PC-9 (cell line): ENCODE data around the gene UGT1A5. TPM values are rescaled to one million over a fixed set of nuclear protein-coding genes. Genes with fewer than 3 reads are reported as not detected.

ENCODE experiments used
- BruUV-seq: library from RNA; stranded (reverse); fragments of 400-500 nt; replicated peaks from 2 replicates; lab custom pipeline; 2021; lab: Mats Ljungman, UMichigan
- CTCF ChIA-PET: fragments of 300-600 bp; sonication (Branson Sonifier 250); formaldehyde crosslinking; loops from one replicate; lab custom pipeline; 2022; ENCODE audit warnings: antibody characterized with exemption; lab: Charles Lee
- POLR2A ChIA-PET: fragments of 300-600 bp; sonication (Branson Sonifier 250); formaldehyde crosslinking; loops from one replicate; lab custom pipeline; 2022; ENCODE audit warnings: antibody characterized with exemption; ENCODE audit not compliant: unreplicated experiment; lab: Charles Lee
- DNase-seq, 2 experiments: peaks; one replicate each; pipeline versions ENCODE4 v3.0.0 to v3.0.0-alpha.2; 2015 to 2022; ENCODE audit warnings: mixed read lengths in 1 of 2
- H2AFZ ChIP-seq: fragments of 200-600 bp; sonication (generic); 2 replicates; pipeline ENCODE4 v1.8.1; 2017; ENCODE audit warnings: antibody characterized with exemption
- H3F3A ChIP-seq: fragments of 200-600 bp; sonication (generic); 2 replicates; pipeline ENCODE4 v1.8.1; 2017; ENCODE audit warnings: antibody characterized with exemption, mild to moderate bottlenecking, low read depth; ENCODE audit not compliant: insufficient read depth
- H3K27ac ChIP-seq: fragments of 200-600 bp; sonication (generic); 2 replicates; pipeline ENCODE4 v1.6.1; 2016; ENCODE audit warnings: mixed run types
- H3K27me3 ChIP-seq: fragments of 200-600 bp; sonication (generic); 2 replicates; pipeline ENCODE4 v1.6.1; 2016; ENCODE audit warnings: low read depth, mixed run types; ENCODE audit not compliant: insufficient read depth
- H3K36me3 ChIP-seq: fragments of 200-600 bp; sonication (generic); 2 replicates; pipeline ENCODE4 v1.6.1; 2016; ENCODE audit warnings: low read depth, mixed run types
- H3K4me1 ChIP-seq: fragments of 200-600 bp; sonication (generic); replicated peaks from 2 replicates; pipeline ENCODE4 v1.6.1; 2016; ENCODE audit warnings: mixed run types; ENCODE audit not compliant: insufficient read depth
- H3K4me2 ChIP-seq: fragments of 200-600 bp; sonication (generic); 2 replicates; pipeline ENCODE4 v1.6.1; 2017; ENCODE audit warnings: mixed run types
- H3K4me3 ChIP-seq: fragments of 200-600 bp; sonication (generic); 2 replicates; pipeline ENCODE4 v1.6.1; 2016; ENCODE audit warnings: mixed run types
- H3K79me2 ChIP-seq: fragments of 200-600 bp; sonication (generic); 2 replicates; pipeline ENCODE4 v1.6.1; 2017; ENCODE audit warnings: low read depth, mixed run types
- H3K9me2 ChIP-seq: fragments of 200-600 bp; sonication (generic); 2 replicates; pipeline ENCODE4 v1.8.1; 2017; ENCODE audit warnings: mild to moderate bottlenecking; ENCODE audit not compliant: insufficient read depth
- H3K9me3 ChIP-seq: fragments of 200-600 bp; sonication (generic); 2 replicates; pipeline ENCODE4 v1.8.1; 2016; ENCODE audit warnings: low read depth; ENCODE audit not compliant: insufficient read depth
- H4K20me1 ChIP-seq: fragments of 200-600 bp; sonication (generic); 2 replicates; pipeline ENCODE4 v1.8.1; 2017; ENCODE audit not compliant: insufficient read depth
- CTCF ChIP-seq: fragments of 200-600 bp; sonication (generic); conservative IDR thresholded peaks from 2 replicates; pipeline ENCODE4 v1.6.1; 2017; ENCODE audit warnings: mixed run types, antibody characterized with exemption, mild to moderate bottlenecking, moderate library complexity
- EZH2 ChIP-seq: fragments of 200-600 bp; sonication (generic); IDR thresholded peaks from 2 replicates; pipeline ENCODE4 v1.8.0; 2017; ENCODE audit warnings: antibody characterized with exemption, low read depth
- intact Hi-C: fragments of 100-400 bp; cut with micrococcal nuclease; formaldehyde crosslinking; loops from one replicate; pipeline ENCODE4 v1.10.0; 2022; ENCODE audit not compliant: unreplicated experiment
- total RNA-seq: library from RNA; stranded (reverse); gene quantifications from 2 replicates; pipeline ENCODE4 v1.2.3, GENCODE V29; 2021

The UGT1A5 gene
- total RNA-seq, 1 experiment from 2014 or later: 71.3 TPM

- BruUV-seq: no TSS peak
- intact Hi-C loops: no loop called here
- POLR2A ChIA-PET: interaction anchor here (0.7 kb wide), 1 partner anchor 389 kb away, joined by 4 read pairs; no protein-coding TSS in a partner anchor
- H3K4me3 ChIP-seq: no peak overlapping the region
- no peaks in the 10 kb centered on the region for H3K79me2 ChIP-seq
- no peak overlapping the region for H2AFZ ChIP-seq
- H3K9me3 ChIP-seq: no peaks in the 10 kb centered on the region
- no peaks in the 10 kb centered on the region for H3K27me3 ChIP-seq
- CTCF ChIA-PET: interaction anchor here (1.6 kb wide), 1 partner anchor 20 kb away, joined by 5 read pairs; no protein-coding TSS in a partner anchor
- H3K9me2 ChIP-seq: no peaks in the 10 kb centered on the region
- DNase-seq: no peak
- no peaks in the 10 kb centered on the region for H4K20me1 ChIP-seq
- H3F3A ChIP-seq: no peaks in the 10 kb centered on the region
- H3K4me2 ChIP-seq: no peak overlapping the region
- no peaks in the 10 kb centered on the region for H3K36me3 ChIP-seq
- no peak for TF ChIP-seq CTCF
- TF ChIP-seq EZH2: no peak
- no peak overlapping the region for H3K27ac ChIP-seq
- no peaks in the 10 kb centered on the region for H3K4me1 ChIP-seq
Observed at GRCh38 chr2:233813236-233814055, 100.7 kb downstream of the UGT1A5 start.

- H3K27me3 ChIP-seq: no peaks in the 10 kb centered on the region
- no peak overlapping the region for H2AFZ ChIP-seq
- H3K27ac ChIP-seq: no peak overlapping the region
- H3K4me1 ChIP-seq: no peaks in the 10 kb centered on the region
- no peak for DNase-seq
- intact Hi-C loops: no loop called here
- no peaks in the 10 kb centered on the region for H3K9me3 ChIP-seq
- BruUV-seq: no TSS peak
- no peaks in the 10 kb centered on the region for H3K36me3 ChIP-seq
- no peak overlapping the region for H3K4me3 ChIP-seq
- POLR2A ChIA-PET: interaction anchor here (0.7 kb wide), 1 partner anchor 390 kb away, joined by 4 read pairs; no protein-coding TSS in a partner anchor
- H3K79me2 ChIP-seq: no peaks in the 10 kb centered on the region
- no peak overlapping the region for H3K4me2 ChIP-seq
- H3K9me2 ChIP-seq: no peaks in the 10 kb centered on the region
- CTCF ChIA-PET: interaction anchor here (1.6 kb wide), 1 partner anchor 19 kb away, joined by 5 read pairs; no protein-coding TSS in a partner anchor
- TF ChIP-seq EZH2 (no peak), CTCF (no peak)
- H3F3A ChIP-seq: no peaks in the 10 kb centered on the region
- no peaks in the 10 kb centered on the region for H4K20me1 ChIP-seq
Observed at GRCh38 chr2:233814056-233814835, 101.5 kb downstream of the UGT1A5 start.

GRCh38 chr2:233815861-233816260, 103.2 kb downstream of the UGT1A5 start:
- no peak overlapping the region for H3K4me2 ChIP-seq
- no peaks in the 10 kb centered on the region for H4K20me1 ChIP-seq
- no peaks in the 10 kb centered on the region for H3K27me3 ChIP-seq
- H3K79me2 ChIP-seq: no peaks in the 10 kb centered on the region
- POLR2A ChIA-PET: no interaction called here
- DNase-seq: no peak
- BruUV-seq: no TSS peak
- H3K4me3 ChIP-seq: no peak overlapping the region
- no peaks in the 10 kb centered on the region for H3K4me1 ChIP-seq
- intact Hi-C loops: no loop called here
- H3K27ac ChIP-seq: no peak overlapping the region
- H3F3A ChIP-seq: no peaks in the 10 kb centered on the region
- H3K36me3 ChIP-seq: no peaks in the 10 kb centered on the region
- CTCF ChIA-PET: no interaction called here
- H3K9me2 ChIP-seq: no peaks in the 10 kb centered on the region
- no peak overlapping the region for H2AFZ ChIP-seq
- no peaks in the 10 kb centered on the region for H3K9me3 ChIP-seq
- TF ChIP-seq CTCF (no peak), EZH2 (no peak)
